Stimulated activated CD8-positive, alpha-beta memory T cell treated with anti-CD3 and anti-CD28 coated beads, Interleukin-7, amount 100 ng/mL, for 24 hours (primary cell): Measurements from ENCODE around the gene MRPL50.

Experiments used
- DNase-seq: peaks from one replicate; pipeline ENCODE4 v3.0.0-alpha.2; 2020; ENCODE audit warnings: low read depth

MRPL50 gene

GRCh38 chr9:101398068-101398929, at the start of gene MRPL50, which contains the start of gene ZNF189:
Gene MRPL50, minus strand, starts transcription at chr9:101398618. Its CDS starts 26 bp downstream, at chr9:101398592.
Gene ZNF189, plus strand, starts transcription at chr9:101398851. Its CDS starts 306 bp downstream, at chr9:101399157.
- DNase-seq = peak; percentile 92

- no peak for DNase-seq
These were observed 48.3 kb upstream of the MRPL50 start for GRCh38 chr9:101446732-101447131.

GRCh38 chr9:101445353-101446029, 47.1 kb upstream of the MRPL50 start:
- DNase-seq = no peak

- DNase-seq = no peak
These were observed 45.0 kb upstream of the MRPL50 start for GRCh38 chr9:101443364-101443771.

GRCh38 chr9:101442736-101443135, 44.3 kb upstream of the MRPL50 start:
- DNase-seq = no peak

GRCh38 chr9:101442318-101442717, 43.9 kb upstream of the MRPL50 start:
- DNase-seq = no peak

GRCh38 chr9:101440714-101441230, 42.4 kb upstream of the MRPL50 start:
- DNase-seq = no peak

GRCh38 chr9:101438523-101438922, 40.1 kb upstream of the MRPL50 start:
- DNase-seq = no peak

- DNase-seq = no peak
These were observed 39.4 kb upstream of the MRPL50 start for GRCh38 chr9:101437806-101438232.

GRCh38 chr9:101435601-101436079, 37.2 kb upstream of the MRPL50 start, which contains the start of gene ALDOB:
Gene ALDOB, minus strand, starts transcription at chr9:101435774. Its CDS starts 4,887 bp downstream, at chr9:101430887.
- DNase-seq = no peak

GRCh38 chr9:101434998-101435397, 36.6 kb upstream of the MRPL50 start:
- DNase-seq = no peak

GRCh38 chr9:101433229-101433628, 34.8 kb upstream of the MRPL50 start:
- DNase-seq = no peak

GRCh38 chr9:101432740-101433139, 34.3 kb upstream of the MRPL50 start:
- DNase-seq = no peak

GRCh38 chr9:101432171-101432570, 33.8 kb upstream of the MRPL50 start:
- DNase-seq = no peak

GRCh38 chr9:101429736-101430135, 31.3 kb upstream of the MRPL50 start:
- DNase-seq = no peak

GRCh38 chr9:101428909-101429308, 30.5 kb upstream of the MRPL50 start:
- no peak for DNase-seq

GRCh38 chr9:101427957-101428655, 29.7 kb upstream of the MRPL50 start:
- no peak for DNase-seq

- DNase-seq = no peak
These were observed 28.9 kb upstream of the MRPL50 start for GRCh38 chr9:101427358-101427757.

GRCh38 chr9:101421653-101422065, 23.2 kb upstream of the MRPL50 start:
- no peak for DNase-seq

GRCh38 chr9:101419863-101420262, 21.4 kb upstream of the MRPL50 start:
- DNase-seq = no peak

GRCh38 chr9:101418518-101419430, 20.4 kb upstream of the MRPL50 start:
- no peak for DNase-seq
